H9 (cell line): ENCODE measurements around the gene CA12. TPM values are rescaled to one million over a fixed set of nuclear protein-coding genes. Genes with fewer than 3 reads are reported as not detected.

ENCODE experiments used
- DNase-seq: peaks from one replicate; pipeline ENCODE4 v3.0.0-alpha.2; 2017
- H2AFZ ChIP-seq: one replicate; pipeline ENCODE4 v1.6.1; 2013; ENCODE audit warnings: mild to moderate bottlenecking, low read length, control low read depth, moderate library complexity
- H2AK5ac ChIP-seq: 2 replicates; pipeline ENCODE4 v1.6.1; 2013; ENCODE audit warnings: low read length, control low read depth, mixed read lengths; ENCODE audit not compliant: insufficient read length
- H2BK120ac ChIP-seq: one replicate; pipeline ENCODE4 v1.6.1; 2013; ENCODE audit warnings: low read depth, mild to moderate bottlenecking, low read length, control low read depth, inconsistent platforms; ENCODE audit not compliant: poor library complexity, severe bottlenecking
- H2BK12ac ChIP-seq: 2 replicates; pipeline ENCODE4 v1.6.1; 2013; ENCODE audit warnings: low read length, control low read depth, mixed read lengths, low read depth; ENCODE audit not compliant: insufficient read length
- H2BK15ac ChIP-seq: 2 replicates; pipeline ENCODE4 v1.6.1; 2013; ENCODE audit warnings: low read depth, low read length, control low read depth
- H2BK20ac ChIP-seq: one replicate; pipeline ENCODE4 v1.6.1; 2013; ENCODE audit warnings: low read depth, mild to moderate bottlenecking, low read length, control low read depth, inconsistent platforms; ENCODE audit not compliant: poor library complexity, severe bottlenecking
- H2BK5ac ChIP-seq: 2 replicates; pipeline ENCODE4 v1.6.1; 2013; ENCODE audit warnings: low read length, control low read depth, mixed read lengths; ENCODE audit not compliant: insufficient read length
- H3K14ac ChIP-seq: 2 replicates; pipeline ENCODE4 v1.6.1; 2013; ENCODE audit warnings: low read length, control low read depth; ENCODE audit not compliant: insufficient read depth
- H3K18ac ChIP-seq: 2 replicates; pipeline ENCODE4 v1.6.1; 2013; ENCODE audit warnings: low read depth, mild to moderate bottlenecking, mixed read lengths, low read length, control low read depth; ENCODE audit not compliant: insufficient read length
- H3K23ac ChIP-seq: 2 replicates; pipeline ENCODE4 v1.6.1; 2013; ENCODE audit warnings: low read length, control low read depth, mixed read lengths, low read depth; ENCODE audit not compliant: insufficient read length
- H3K23me2 ChIP-seq: 2 replicates; pipeline ENCODE4 v1.6.1; 2013; ENCODE audit warnings: low read depth, mild to moderate bottlenecking, mixed read lengths, low read length, control low read depth; ENCODE audit not compliant: insufficient read length, poor library complexity, severe bottlenecking
- H3K27ac ChIP-seq: 2 replicates; pipeline ENCODE4 v1.5.1; 2013; ENCODE audit warnings: low read length, control low read depth, mixed read lengths, low read depth; ENCODE audit not compliant: insufficient read length
- H3K27me3 ChIP-seq: 2 replicates; pipeline ENCODE4 v1.6.1; 2013; ENCODE audit warnings: low read length, control low read depth, inconsistent platforms; ENCODE audit not compliant: insufficient read depth
- H3K4ac ChIP-seq: 2 replicates; pipeline ENCODE4 v1.6.1; 2013; ENCODE audit warnings: low read depth, mild to moderate bottlenecking, control low read depth, inconsistent platforms, low read length, moderate library complexity
- H3K4me1 ChIP-seq: 2 replicates; pipeline ENCODE4 v1.6.1; 2013; ENCODE audit warnings: low read length, control low read depth, inconsistent platforms; ENCODE audit not compliant: insufficient read depth
- H3K4me2 ChIP-seq: 2 replicates; pipeline ENCODE4 v1.6.1; 2013; ENCODE audit warnings: low read length, control low read depth, mixed read lengths; ENCODE audit not compliant: insufficient read length, insufficient read depth
- H3K56ac ChIP-seq: 2 replicates; pipeline ENCODE4 v1.6.1; 2013; ENCODE audit warnings: low read depth, mild to moderate bottlenecking, mixed read lengths, low read length, control low read depth; ENCODE audit not compliant: insufficient read length
- H3K79me1 ChIP-seq: 2 replicates; pipeline ENCODE4 v1.6.1; 2013; ENCODE audit warnings: low read depth, mild to moderate bottlenecking, moderate library complexity, low read length, control low read depth, inconsistent platforms; ENCODE audit not compliant: insufficient read depth, poor library complexity, severe bottlenecking
- H3K79me2 ChIP-seq: 2 replicates; pipeline ENCODE4 v1.6.1; 2013; ENCODE audit warnings: low read length, control low read depth, inconsistent platforms; ENCODE audit not compliant: insufficient read depth
- H3K9ac ChIP-seq: 2 replicates; pipeline ENCODE4 v1.6.1; 2013; ENCODE audit warnings: low read length, control low read depth, mixed read lengths; ENCODE audit not compliant: insufficient read length; ENCODE audit errors: extremely low read depth
- H3K9me3 ChIP-seq: one replicate; pipeline ENCODE4 v1.6.1; 2013; ENCODE audit warnings: low read depth, low read length, inconsistent platforms; ENCODE audit not compliant: control insufficient read depth
- H3T11ph ChIP-seq: one replicate; pipeline ENCODE4 v1.6.1; 2013; ENCODE audit warnings: mild to moderate bottlenecking, low read length, control low read depth, inconsistent platforms
- H4K20me1 ChIP-seq: one replicate; pipeline ENCODE4 v1.6.1; 2013; ENCODE audit not compliant: control insufficient read depth, insufficient read length, insufficient read depth
- H4K5ac ChIP-seq: 2 replicates; pipeline ENCODE4 v1.6.1; 2013; ENCODE audit warnings: low read depth, mild to moderate bottlenecking, mixed read lengths, low read length, control low read depth; ENCODE audit not compliant: insufficient read length
- H4K8ac ChIP-seq: replicated peaks from 2 replicates; pipeline ENCODE4 v1.6.1; 2013; ENCODE audit warnings: low read length, control low read depth, mixed read lengths, low read depth; ENCODE audit not compliant: insufficient read length
- H4K91ac ChIP-seq: 2 replicates; pipeline ENCODE4 v1.6.1; 2013; ENCODE audit warnings: low read depth, mild to moderate bottlenecking, moderate library complexity, mixed read lengths, low read length, control low read depth; ENCODE audit not compliant: insufficient read length
- H3K27ac Mint-ChIP-seq, 3 experiments: 2 replicates in 2 of 3; 3 replicates in 1 of 3; pipeline ENCODE4 v1.8.0; 2020 to 2021; ENCODE audit warnings: mixed read lengths in 3 of 3, mild to moderate bottlenecking in 1 of 3, moderate library complexity in 1 of 3
- H3K27me3 Mint-ChIP-seq: 2 replicates; pipeline ENCODE4 v1.8.0; 2021; ENCODE audit warnings: low read depth, mild to moderate bottlenecking, moderate library complexity, mixed read lengths
- H3K36me3 Mint-ChIP-seq, 3 experiments: 2 replicates in 2 of 3; 3 replicates in 1 of 3; pipeline ENCODE4 v1.8.0; 2020 to 2021; ENCODE audit warnings: low read depth in 3 of 3, mixed read lengths in 3 of 3; ENCODE audit not compliant: insufficient read depth in 1 of 3
- H3K4me1 Mint-ChIP-seq, 2 experiments: 2 replicates each; pipeline ENCODE4 v1.8.0; 2020; ENCODE audit warnings: mixed read lengths in 2 of 2
- H3K4me3 Mint-ChIP-seq, 2 experiments: 2 replicates in 1 of 2; 3 replicates in 1 of 2; pipeline ENCODE4 v1.8.0; 2020 to 2021; ENCODE audit warnings: mild to moderate bottlenecking in 2 of 2, mixed read lengths in 2 of 2, moderate library complexity in 1 of 2
- H3K9me3 Mint-ChIP-seq, 2 experiments: 2 replicates in 1 of 2; 3 replicates in 1 of 2; pipeline ENCODE4 v1.8.0; 2020; ENCODE audit warnings: mild to moderate bottlenecking in 2 of 2, mixed read lengths in 2 of 2, moderate library complexity in 1 of 2
- CTCF ChIP-seq: fragments of 200-600 bp; sonication (generic); conservative IDR thresholded peaks from 3 replicates; pipeline ENCODE4 v1.8.0; 2021; ENCODE audit warnings: antibody characterized with exemption, mild to moderate bottlenecking
- WGBS: extraction: QIAGEN DNeasy Blood & Tissue Kit; methylation state at CpG from one replicate; pipeline ENCODE4 v1.1.7; 2013; ENCODE audit warnings: missing lambda C conversion rate, low lambda C conversion rate, mixed read lengths; ENCODE audit not compliant: insufficient read length; ENCODE audit errors: extremely low coverage; 5-methylcytosine and 5-hydroxymethylcytosine counted together
- total RNA-seq: library from RNA; stranded (reverse); gene quantifications from 2 replicates; pipeline ENCODE4 v1.2.1, GENCODE V29; 2021

CA12 gene
- total RNA-seq, 1 experiment from 2014 or later: 0.68 TPM

GRCh38 chr15:63421433-63421832 lies 39.8 kb upstream of the CA12 start:
- no peak overlapping the region for H2AK5ac ChIP-seq
- no peak overlapping the region for H3K4me2 ChIP-seq
- H3K27me3 ChIP-seq: no peaks in the 10 kb centered on the region
- no peaks in the 10 kb centered on the region for H4K20me1 ChIP-seq
- peaks cover 0 to 11% (median 0%) of the 10 kb centered on the region in 3 experiments; a peak in 2 of 7 replicates for H3K36me3 Mint-ChIP-seq
- no peak overlapping the region for H3T11ph ChIP-seq
- no peak overlapping the region for H4K91ac ChIP-seq
- no peak overlapping the region for H3K23ac ChIP-seq
- H3K56ac ChIP-seq: no peak overlapping the region
- TF ChIP-seq CTCF: no peak
- H2BK20ac ChIP-seq: no peak overlapping the region
- H3K4me1 ChIP-seq: peaks cover 2% of the 10 kb centered on the region; the same call in 1 of the 2 replicates
- no peak overlapping the region for H4K5ac ChIP-seq
- H3K79me1 ChIP-seq: no peaks in the 10 kb centered on the region
- H3K4me3 Mint-ChIP-seq: no peak overlapping the region
- no peak overlapping the region for H2BK12ac ChIP-seq
- no peak overlapping the region for H3K9ac ChIP-seq
- no peaks in the 10 kb centered on the region for H3K9me3 ChIP-seq
- H3K4ac ChIP-seq: no peak overlapping the region
- no peak for DNase-seq
- no peak overlapping the region for H3K27ac ChIP-seq
- H3K27ac Mint-ChIP-seq: no peak overlapping the region
- no CpG with 5 or more reads among the region's 3 CpGs for WGBS
- H3K27me3 Mint-ChIP-seq: peaks cover under 1% of the 10 kb centered on the region; the same call in 1 of the 2 replicates
- H3K14ac ChIP-seq: no peak overlapping the region
- H3K9me3 Mint-ChIP-seq: peaks cover 10 to 13% of the 10 kb centered on the region in 2 experiments
- no peak overlapping the region for H2BK120ac ChIP-seq
- H2BK15ac ChIP-seq: no peak overlapping the region
- no peak overlapping the region for H2BK5ac ChIP-seq
- no peak overlapping the region for H3K18ac ChIP-seq
- H3K79me2 ChIP-seq: no peaks in the 10 kb centered on the region
- H4K8ac ChIP-seq: no peak overlapping the region
- H2AFZ ChIP-seq: no peak overlapping the region
- no peaks in the 10 kb centered on the region for H3K23me2 ChIP-seq
- H3K4me1 Mint-ChIP-seq: no peaks in the 10 kb centered on the region
